ENCODE results near the gene CAPN14.

CAPN14 gene

GRCh38 chr2:31140151-31140550, 77.2 kb downstream of the CAPN14 start:
- no peak for DNase-seq (ENCODE audit: low spot score)

GRCh38 chr2:31139671-31140070, 77.6 kb downstream of the CAPN14 start:
- no peak for DNase-seq (ENCODE audit: low spot score)

- peak; percentile 44 for DNase-seq (ENCODE audit: low spot score)
Observed at GRCh38 chr2:31138037-31138962, 79.0 kb downstream of the CAPN14 start, which contains the start of gene GALNT14. Gene GALNT14 (minus strand): TSS chr2:31138440. CDS start chr2:31138086, 354 bp downstream.

- no peak for DNase-seq (ENCODE audit: low spot score)
Observed at GRCh38 chr2:31137211-31138036, 79.9 kb downstream of the CAPN14 start.

GRCh38 chr2:31136732-31137131, 80.6 kb downstream of the CAPN14 start:
- DNase-seq (ENCODE audit: low spot score) = no peak

GRCh38 chr2:31136000-31136399, 81.3 kb downstream of the CAPN14 start:
- DNase-seq (ENCODE audit: low spot score) = no peak

GRCh38 chr2:31134480-31134879, 82.8 kb downstream of the CAPN14 start:
- DNase-seq (ENCODE audit: low spot score) = no peak

GRCh38 chr2:31132786-31133185, 84.5 kb downstream of the CAPN14 start:
- no peak for DNase-seq (ENCODE audit: low spot score)

GRCh38 chr2:31131871-31132270, 85.4 kb downstream of the CAPN14 start:
- no peak for DNase-seq (ENCODE audit: low spot score)

GRCh38 chr2:31129375-31130171, 87.7 kb downstream of the CAPN14 start:
- no peak for DNase-seq (ENCODE audit: low spot score)

- DNase-seq (ENCODE audit: low spot score) = no peak
Observed at GRCh38 chr2:31127931-31128330, 89.4 kb downstream of the CAPN14 start.

GRCh38 chr2:31125918-31126695, 91.2 kb downstream of the CAPN14 start:
- DNase-seq (ENCODE audit: low spot score) = no peak

- no peak for DNase-seq (ENCODE audit: low spot score)
Observed at GRCh38 chr2:31124904-31125303, 92.4 kb downstream of the CAPN14 start.

All from activated CD4-positive, alpha-beta T cell treated with anti-CD3 and anti-CD28 coated beads, Interleukin-2, Interleukin-4, amounts not matched to agents 100 ng/mL and 50 ng/mL, durations not matched to agents 16 hours and 8 hours (primary cell).